ENCODE results near the gene ALCAM. TPM values are rescaled to one million over a fixed set of nuclear protein-coding genes. Genes with fewer than 3 reads are reported as not detected.

The ALCAM gene
- total RNA-seq, 4 donors from 2014 or later = 5.9 to 151 (median 19.0) TPM

DNA sequence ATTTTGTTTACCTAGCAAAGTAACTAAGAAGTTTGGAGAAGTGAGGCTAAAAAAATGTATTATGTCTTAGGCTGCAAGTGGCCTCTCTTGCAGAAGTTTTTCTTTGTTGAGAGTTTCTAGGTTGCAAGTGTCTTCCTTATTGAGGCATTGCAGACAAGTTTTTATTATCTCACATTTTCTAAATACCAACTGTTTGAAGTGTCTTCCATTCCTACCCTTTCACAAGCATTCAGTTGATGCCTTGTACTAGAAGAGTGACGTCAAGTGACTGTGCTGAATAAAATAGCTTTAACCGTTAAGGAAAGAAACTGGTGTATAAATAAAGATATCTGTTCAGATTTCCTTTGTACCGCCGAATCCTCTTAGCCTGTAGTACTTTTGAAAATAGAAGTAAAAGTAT, 123.3 kb downstream of the ALCAM start:
- no peak for DNase-seq

DNA sequence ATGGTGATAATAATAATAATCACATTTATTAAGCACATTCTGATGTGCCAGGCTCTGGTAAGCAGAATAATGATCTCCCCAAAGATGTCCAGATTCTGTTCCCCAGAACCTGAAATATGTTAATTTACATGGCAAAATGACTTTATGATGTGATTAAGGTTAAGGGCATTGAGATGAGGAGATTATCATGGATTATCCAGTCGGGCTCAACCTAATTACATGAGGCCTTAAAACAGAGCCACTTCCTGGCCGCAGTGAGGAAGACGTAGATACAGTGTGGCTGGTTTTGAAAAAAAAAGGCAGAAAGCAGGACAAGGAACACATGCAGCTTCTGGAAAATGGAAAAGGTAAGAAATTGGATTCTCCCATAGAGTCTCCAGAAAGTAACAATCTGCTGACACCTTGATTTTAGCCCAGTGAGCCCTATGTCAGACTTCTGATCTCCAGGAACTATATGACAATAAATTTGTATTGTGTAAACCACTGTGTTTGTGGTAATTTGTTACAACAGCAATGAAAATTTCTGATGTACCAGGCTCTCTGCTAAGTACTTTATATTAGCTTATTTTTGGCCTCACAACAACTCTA, 126.7 kb downstream of the ALCAM start:
- Histone ChIP-seq H3K27ac (no peak overlapping the region), H3K4me1 (no peaks in the 10 kb centered on the region), H3K27me3 (no peaks in the 10 kb centered on the region), H3K36me3 (no peaks in the 10 kb centered on the region), H3K4me3 (no peak overlapping the region), H3K9me3 (no peaks in the 10 kb centered on the region)
- TF ChIP-seq POLR2A (IDR thresholded peaks at IDR 0.05) = no peak
- TF ChIP-seq, protein P1, sequence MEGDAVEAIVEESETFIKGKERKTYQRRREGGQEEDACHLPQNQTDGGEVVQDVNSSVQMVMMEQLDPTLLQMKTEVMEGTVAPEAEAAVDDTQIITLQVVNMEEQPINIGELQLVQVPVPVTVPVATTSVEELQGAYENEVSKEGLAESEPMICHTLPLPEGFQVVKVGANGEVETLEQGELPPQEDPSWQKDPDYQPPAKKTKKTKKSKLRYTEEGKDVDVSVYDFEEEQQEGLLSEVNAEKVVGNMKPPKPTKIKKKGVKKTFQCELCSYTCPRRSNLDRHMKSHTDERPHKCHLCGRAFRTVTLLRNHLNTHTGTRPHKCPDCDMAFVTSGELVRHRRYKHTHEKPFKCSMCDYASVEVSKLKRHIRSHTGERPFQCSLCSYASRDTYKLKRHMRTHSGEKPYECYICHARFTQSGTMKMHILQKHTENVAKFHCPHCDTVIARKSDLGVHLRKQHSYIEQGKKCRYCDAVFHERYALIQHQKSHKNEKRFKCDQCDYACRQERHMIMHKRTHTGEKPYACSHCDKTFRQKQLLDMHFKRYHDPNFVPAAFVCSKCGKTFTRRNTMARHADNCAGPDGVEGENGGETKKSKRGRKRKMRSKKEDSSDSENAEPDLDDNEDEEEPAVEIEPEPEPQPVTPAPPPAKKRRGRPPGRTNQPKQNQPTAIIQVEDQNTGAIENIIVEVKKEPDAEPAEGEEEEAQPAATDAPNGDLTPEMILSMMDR (IDR thresholded peaks at IDR 0.05) = no peak
- intact Hi-C loops (cut with DNase I; ENCODE audit: low total_unique reads) = no loop called here
- no peak for DNase-seq

More for the DNA sequence above, 123.3 kb downstream of the ALCAM start:
- no peak overlapping the region for H3K27ac ChIP-seq
- intact Hi-C loops (cut with DNase I; ENCODE audit: low total_unique reads) = no loop called here
- TF ChIP-seq POLR2A (IDR thresholded peaks at IDR 0.05) = no peak
- TF ChIP-seq, protein P1 (IDR thresholded peaks at IDR 0.05) = no peak
- H3K9me3 ChIP-seq = no peaks in the 10 kb centered on the region
- H3K4me1 ChIP-seq = no peaks in the 10 kb centered on the region
- H3K27me3 ChIP-seq = no peaks in the 10 kb centered on the region
- no peaks in the 10 kb centered on the region for H3K36me3 ChIP-seq
- no peak overlapping the region for H3K4me3 ChIP-seq

DNA sequence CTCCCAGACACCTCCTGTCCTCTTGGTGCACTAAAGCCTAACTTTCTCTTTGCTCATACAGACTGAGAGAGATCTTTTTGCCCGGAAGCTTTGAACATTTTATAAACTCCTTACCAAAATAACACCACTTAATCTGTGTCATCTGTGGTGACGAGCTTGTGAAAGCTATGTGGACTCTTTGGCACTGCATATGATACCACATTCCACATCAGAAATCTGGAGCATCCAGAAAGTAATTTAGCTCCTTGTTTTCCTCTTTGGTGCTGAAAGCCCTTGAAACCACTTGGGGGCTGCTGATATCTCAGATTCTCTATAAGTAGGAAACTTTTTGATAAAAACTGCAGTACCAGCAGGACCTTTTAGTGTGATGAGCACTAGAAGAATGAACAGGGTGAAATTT, 128.3 kb downstream of the ALCAM start:
- intact Hi-C loops (cut with DNase I; ENCODE audit: low total_unique reads) = no loop called here
- no peaks in the 10 kb centered on the region for H3K9me3 ChIP-seq
- H3K4me3 ChIP-seq = no peak overlapping the region
- no peaks in the 10 kb centered on the region for H3K4me1 ChIP-seq
- H3K27ac ChIP-seq = no peak overlapping the region
- no peak for DNase-seq
- H3K27me3 ChIP-seq = no peaks in the 10 kb centered on the region
- TF ChIP-seq, protein P1 (IDR thresholded peaks at IDR 0.05) = no peak
- no peak for TF ChIP-seq POLR2A (IDR thresholded peaks at IDR 0.05)
- no peaks in the 10 kb centered on the region for H3K36me3 ChIP-seq

DNA sequence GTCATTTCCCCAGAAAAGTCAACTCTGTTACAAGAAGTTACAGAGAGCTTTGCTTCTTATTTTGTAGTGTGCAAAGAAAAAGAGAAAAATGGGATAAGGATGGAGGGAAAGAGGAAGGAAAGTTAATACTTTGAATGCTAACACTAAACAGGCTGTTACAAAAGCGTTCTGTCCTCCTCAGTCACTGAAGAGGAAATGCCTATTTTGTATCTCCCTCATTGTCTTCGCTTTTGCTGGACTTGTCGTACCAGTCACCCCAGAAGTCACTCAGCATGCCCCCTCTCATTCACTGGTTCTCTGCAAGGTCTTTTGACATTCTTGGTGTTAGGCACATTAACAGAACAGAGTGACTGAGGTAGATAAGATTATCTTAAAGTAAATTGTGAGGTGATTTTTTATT, 129.6 kb downstream of the ALCAM start:
- no peaks in the 10 kb centered on the region for H3K36me3 ChIP-seq
- no peaks in the 10 kb centered on the region for H3K27me3 ChIP-seq
- no peak for DNase-seq
- no peaks in the 10 kb centered on the region for H3K9me3 ChIP-seq
- no peak for TF ChIP-seq POLR2A (IDR thresholded peaks at IDR 0.05)
- TF ChIP-seq, protein P1 (IDR thresholded peaks at IDR 0.05) = no peak
- no peak overlapping the region for H3K27ac ChIP-seq
- H3K4me3 ChIP-seq = no peak overlapping the region
- intact Hi-C loops (cut with DNase I; ENCODE audit: low total_unique reads) = no loop called here
- no peaks in the 10 kb centered on the region for H3K4me1 ChIP-seq

DNA sequence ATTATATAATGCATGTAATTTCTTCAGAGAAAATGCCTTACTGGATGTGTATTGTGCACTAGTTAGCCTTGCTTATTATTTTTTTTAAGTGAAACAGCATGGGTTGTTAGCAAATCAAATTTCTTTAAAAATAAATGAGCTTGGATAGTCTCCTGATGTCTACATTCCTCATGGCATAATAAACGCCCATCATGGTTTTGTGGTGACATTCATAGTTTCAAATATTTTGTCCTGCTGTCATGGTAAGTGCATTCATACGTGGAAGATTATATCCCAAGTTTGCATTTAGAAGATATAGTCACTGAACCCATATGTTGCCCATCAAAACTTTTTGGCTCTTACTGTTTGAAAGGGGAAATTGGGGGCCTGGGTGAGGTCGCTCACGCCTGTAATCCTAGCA, 130.7 kb downstream of the ALCAM start:
- Histone ChIP-seq H3K4me3 (no peak overlapping the region), H3K4me1 (no peaks in the 10 kb centered on the region), H3K9me3 (no peaks in the 10 kb centered on the region), H3K27me3 (no peaks in the 10 kb centered on the region), H3K27ac (no peak overlapping the region), H3K36me3 (no peaks in the 10 kb centered on the region)
- no peak for TF ChIP-seq POLR2A (IDR thresholded peaks at IDR 0.05)
- TF ChIP-seq, protein P1 (IDR thresholded peaks at IDR 0.05) = no peak
- intact Hi-C loops (cut with DNase I; ENCODE audit: low total_unique reads) = no loop called here
- no peak for DNase-seq

All from uterus (tissue), 4 donors.